HCT116 (cell line): Measurements from ENCODE around the gene ACAP2. TPM values are rescaled to one million over a fixed set of nuclear protein-coding genes. Genes with fewer than 3 reads are reported as not detected.

Source experiments
- ATAC-seq: fragments of 200-7000 bp; cut with Tn5 transposase; 2 replicates; pipeline ENCODE4 v1.9.1; 2020; ENCODE audit warnings: mild to moderate bottlenecking, moderate library complexity
- BruUV-seq: library from RNA; stranded (reverse); fragments of 400-500 nt; replicated peaks from 2 replicates; lab custom pipeline; 2021; lab: Mats Ljungman, UMichigan
- CTCF ChIA-PET: fragments of 300-600 bp; sonication (Branson Sonifier 250); formaldehyde crosslinking; loops from one replicate; lab custom pipeline; 2021; ENCODE audit warnings: antibody characterized with exemption; lab: Charles Lee
- POLR2A ChIA-PET: fragments of 300-600, 350-600 bp; sonication (Branson Sonifier 250); formaldehyde crosslinking; loops from one replicate; lab custom pipeline; 2021; ENCODE audit warnings: antibody characterized with exemption; lab: Charles Lee
- RAD21 ChIA-PET, 2 experiments: fragments of 300-600 bp; sonication (Branson Sonifier 250); formaldehyde crosslinking; loops; one replicate each; lab custom pipeline; 2023; ENCODE audit warnings: low total read pairs in 2 of 2; ENCODE audit not compliant: uncharacterized antibody in 2 of 2, unreplicated experiment in 2 of 2, low non-redundant PET in 1 of 2; lab: Charles Lee
- DNase-seq: peaks from one replicate; pipeline ENCODE4 v3.0.0-alpha.2; 2010; ENCODE audit warnings: low read depth, low spot score
- H2AFZ ChIP-seq: fragments of 200-600 bp; shearing (Covaris generic), sonication (generic); 2 replicates; pipeline ENCODE4 v1.6.1; 2017; ENCODE audit warnings: low read depth, mixed run types, mixed read lengths, antibody characterized with exemption, low read length; ENCODE audit not compliant: poor library complexity, severe bottlenecking
- H3K27ac ChIP-seq: 2 replicates; pipeline ENCODE4 v1.5.1; 2012; ENCODE audit warnings: low read depth, low read length
- H3K27me3 ChIP-seq: fragments of 200-600 bp; sonication (generic); 2 replicates; pipeline ENCODE4 v1.6.1; 2016; ENCODE audit warnings: mixed run types, low read length, mixed read lengths; ENCODE audit not compliant: insufficient read depth
- H3K36me3 ChIP-seq, 2 experiments: fragments of 200-500 bp in 1 of 2; fragments of 200-600 bp in 1 of 2; sonication (Bioruptor generic) in 1 of 2; sonication (generic) in 1 of 2; 2 replicates each; pipeline versions ENCODE4 v1.5.1 to v1.6.1; 2014 to 2016; ENCODE audit warnings: low read length in 2 of 2, inconsistent platforms in 1 of 2, mixed read lengths in 1 of 2, mixed run types in 1 of 2; ENCODE audit not compliant: insufficient read depth in 2 of 2, control insufficient read depth in 1 of 2
- H3K4me1 ChIP-seq, 2 experiments: fragments of 200-600 bp in 1 of 2; sonication (generic) in 1 of 2; 2 replicates each; pipeline versions ENCODE4 v1.5.1 to v1.6.1; 2012 to 2017; ENCODE audit warnings: low read length in 2 of 2, inconsistent platforms in 1 of 2, mild to moderate bottlenecking in 1 of 2, mixed read lengths in 1 of 2, mixed run types in 1 of 2, moderate library complexity in 1 of 2; ENCODE audit not compliant: insufficient read depth in 2 of 2, control insufficient read depth in 1 of 2
- H3K4me2 ChIP-seq: fragments of 200-600 bp; sonication (generic); 2 replicates; pipeline ENCODE4 v1.6.1; 2017; ENCODE audit warnings: mixed run types, low read length, mixed read lengths
- H3K4me3 ChIP-seq, 2 experiments: fragments of 200-600 bp in 1 of 2; sonication (generic) in 1 of 2; replicated peaks in 1 of 2; 2 replicates each; pipeline ENCODE4 v1.5.1; 2011 to 2016; ENCODE audit warnings: low read length in 2 of 2, control low read depth in 1 of 2, low read depth in 1 of 2, mild to moderate bottlenecking in 1 of 2, mixed read lengths in 1 of 2, mixed run types in 1 of 2
- H3K79me2 ChIP-seq: fragments of 200-600 bp; sonication (generic); 2 replicates; pipeline ENCODE4 v1.6.1; 2017; ENCODE audit warnings: mild to moderate bottlenecking, mixed run types, low read length, moderate library complexity, mixed read lengths; ENCODE audit not compliant: insufficient read depth
- H3K9ac ChIP-seq: fragments of 200-600 bp; sonication (generic); 2 replicates; pipeline ENCODE4 v1.6.1; 2016; ENCODE audit warnings: low read length, mixed read lengths
- H3K9me2 ChIP-seq: fragments of 200-600 bp; sonication (generic), shearing (Covaris generic); 2 replicates; pipeline ENCODE4 v1.6.1; 2017; ENCODE audit warnings: mixed run types, mild to moderate bottlenecking, moderate library complexity; ENCODE audit not compliant: insufficient read depth
- H3K9me3 ChIP-seq, 2 experiments: fragments of 200-500 bp in 1 of 2; fragments of 200-600 bp in 1 of 2; sonication (Bioruptor generic) in 1 of 2; sonication (generic) in 1 of 2; 2 replicates each; pipeline ENCODE4 v1.6.1; 2014 to 2017; ENCODE audit warnings: low read length in 2 of 2, mixed read lengths in 2 of 2, inconsistent platforms in 1 of 2, low read depth in 1 of 2, mild to moderate bottlenecking in 1 of 2, mixed run types in 1 of 2, moderate library complexity in 1 of 2; ENCODE audit not compliant: control insufficient read depth in 1 of 2, insufficient read depth in 1 of 2
- H4K20me1 ChIP-seq: fragments of 200-600 bp; sonication (generic), shearing (Covaris generic); 2 replicates; pipeline ENCODE4 v1.6.1; 2017; ENCODE audit warnings: mixed run types, mild to moderate bottlenecking, moderate library complexity; ENCODE audit not compliant: insufficient read depth
- CBX3 ChIP-seq: IDR thresholded peaks from 2 replicates; pipeline ENCODE4 v1.6.1; 2012; ENCODE audit warnings: low read depth
- CEBPB ChIP-seq: IDR thresholded peaks from 2 replicates; pipeline ENCODE4 v1.6.1; 2012; ENCODE audit warnings: low read depth
- EZH2 ChIP-seq: fragments of 200-600 bp; sonication (generic); IDR thresholded peaks from 2 replicates; pipeline ENCODE4 v1.6.1; 2017; ENCODE audit warnings: antibody characterized with exemption, mixed run types
- JUND ChIP-seq: IDR thresholded peaks from 2 replicates; pipeline ENCODE4 v1.6.1; 2012
- POLR2AphosphoS5 ChIP-seq: IDR thresholded peaks from 2 replicates; pipeline ENCODE4 v1.6.1; 2011; ENCODE audit warnings: mild to moderate bottlenecking, low read depth, low read length, moderate library complexity
- RAD21 ChIP-seq: IDR thresholded peaks from 2 replicates; pipeline ENCODE4 v1.6.1; 2012; ENCODE audit warnings: low read depth, mild to moderate bottlenecking
- REST ChIP-seq: IDR thresholded peaks from 2 replicates; pipeline ENCODE4 v1.6.1; 2012; ENCODE audit warnings: low read depth
- SIN3A ChIP-seq: IDR thresholded peaks from 2 replicates; pipeline ENCODE4 v1.6.1; 2012; ENCODE audit warnings: low read depth
- SP1 ChIP-seq: IDR thresholded peaks from 2 replicates; pipeline ENCODE4 v1.6.1; 2012; ENCODE audit warnings: low read depth
- SRF ChIP-seq: IDR thresholded peaks from 2 replicates; pipeline ENCODE4 v1.6.1; 2012; ENCODE audit warnings: low read depth
- TCF7L2 ChIP-seq: IDR thresholded peaks from 2 replicates; pipeline ENCODE4 v1.7.0; 2011; ENCODE audit warnings: borderline replicate concordance, inconsistent platforms; ENCODE audit not compliant: insufficient read depth, insufficient read length; ENCODE audit errors: extremely low read depth
- ZBTB33 ChIP-seq: IDR thresholded peaks from 2 replicates; pipeline ENCODE4 v1.6.1; 2011; ENCODE audit warnings: mild to moderate bottlenecking, low read length, moderate library complexity; ENCODE audit not compliant: insufficient replicate concordance; ENCODE audit errors: extremely low read depth
- ZFX ChIP-seq: fragments of 450-650 bp; IDR thresholded peaks from 2 replicates; pipeline ENCODE4 v1.6.1; 2017
- ZNF274 ChIP-seq: fragments of 200-500 bp; sonication (Bioruptor generic); IDR thresholded peaks from 2 replicates; pipeline ENCODE4 v1.6.1; 2014; ENCODE audit warnings: mild to moderate bottlenecking, low read depth, low read length, inconsistent platforms
- intact Hi-C: fragments of 100-400 bp; cut with micrococcal nuclease; formaldehyde crosslinking; loops from 2 replicates; pipeline ENCODE4 v1.10.0; 2022
- total RNA-seq: library from RNA; stranded (reverse); gene quantifications from one replicate; pipeline ENCODE4 v1.2.1, GENCODE V29; 2021; ENCODE audit not compliant: unreplicated experiment

ACAP2 gene
- total RNA-seq, 1 experiment from 2014 or later = 43.0 TPM

DNA sequence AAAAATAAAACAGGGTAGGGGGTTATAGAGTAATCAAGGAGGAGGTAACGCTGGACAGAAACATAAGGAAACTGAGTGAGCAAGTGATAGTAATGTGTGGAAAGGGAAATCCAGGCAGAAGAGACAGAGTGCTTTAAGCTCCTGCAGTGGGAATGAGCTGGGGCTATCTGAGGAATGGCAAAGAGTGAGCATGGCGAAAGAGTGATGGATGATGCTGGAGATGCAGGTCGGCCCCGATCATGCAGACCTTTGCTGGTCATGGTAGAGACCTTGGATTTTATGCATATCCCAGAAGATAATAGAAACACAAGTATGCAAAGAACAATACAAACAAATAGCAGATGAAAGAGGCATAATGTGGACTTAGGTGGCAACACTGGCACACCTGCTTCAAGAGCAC, 26.0 kb upstream of the ACAP2 start:
- DNase-seq (no peak), ATAC-seq (no peak)
- Histone ChIP-seq H2AFZ (no peak overlapping the region), H3K9ac (no peak overlapping the region), H3K36me3 (no peaks in the 10 kb centered on the region), H3K4me3 (no peak overlapping the region), H3K27me3 (no peaks in the 10 kb centered on the region), H3K27ac (no peak overlapping the region), H3K9me2 (no peaks in the 10 kb centered on the region), H3K4me2 (no peak overlapping the region), H4K20me1 (no peaks in the 10 kb centered on the region), H3K79me2 (no peaks in the 10 kb centered on the region), H3K4me1 (no peaks in the 10 kb centered on the region), H3K9me3 (no peaks in the 10 kb centered on the region)
- RAD21 ChIA-PET = no interaction called here
- POLR2A ChIA-PET = no interaction called here
- BruUV-seq = no TSS peak
- no peak for TF ChIP-seq SIN3A
- TF ChIP-seq ZFX = no peak
- TF ChIP-seq ZBTB33 = no peak
- no peak for TF ChIP-seq RAD21
- TF ChIP-seq REST = no peak
- no peak for TF ChIP-seq POLR2AphosphoS5
- no peak for TF ChIP-seq SRF
- TF ChIP-seq CBX3 = no peak
- TF ChIP-seq ZNF274 = no peak
- TF ChIP-seq CEBPB = no peak
- TF ChIP-seq TCF7L2 = no peak
- TF ChIP-seq SP1 = no peak
- no peak for TF ChIP-seq EZH2
- no peak for TF ChIP-seq JUND
- intact Hi-C loops = no loop called here
- CTCF ChIA-PET = no interaction called here
